Activated naive CD4-positive, alpha-beta T cell treated with anti-CD3 and anti-CD28 coated beads, Interleukin-2, amount 50 U/mL, for 16 hours (primary cell): ENCODE data around the gene LGALS9C.
A peak's percentile ranks its signal among the peaks of the same experiment; 100 is the strongest.
"Not testable (repeated sequence)": the region's sequence is repeated elsewhere in the genome, so short reads cannot be mapped to it uniquely, and the experiment has no call there.

Source experiments
- DNase-seq: peaks from one replicate; pipeline ENCODE4 v3.0.0-alpha.2; 2020

The LGALS9C gene

GRCh38 chr17:18478977-18479595 is 2.5 kb downstream of the LGALS9C start:
- not testable (repeated sequence) for DNase-seq

- DNase-seq = not testable (repeated sequence)
Observed at GRCh38 chr17:18481775-18482174, 5.2 kb downstream of the LGALS9C start.

GRCh38 chr17:18485936-18486464 is 9.4 kb downstream of the LGALS9C start:
- not testable (repeated sequence) for DNase-seq

- not testable (repeated sequence) for DNase-seq
Observed at GRCh38 chr17:18487633-18488032, 11.0 kb downstream of the LGALS9C start.

- DNase-seq = not testable (repeated sequence)
Observed at GRCh38 chr17:18488622-18489021, 12.0 kb downstream of the LGALS9C start.

GRCh38 chr17:18490016-18490415 is 13.4 kb downstream of the LGALS9C start:
- not testable (repeated sequence) for DNase-seq

- DNase-seq = peak; percentile 18
Observed at GRCh38 chr17:18492712-18493480, 16.3 kb downstream of the LGALS9C start.

- not testable (repeated sequence) for DNase-seq
Observed at GRCh38 chr17:18494250-18494768, 17.7 kb downstream of the LGALS9C start.

GRCh38 chr17:18497044-18497443 is 20.5 kb downstream of the LGALS9C start:
- not testable (repeated sequence) for DNase-seq

GRCh38 chr17:18499100-18499499 is 22.5 kb downstream of the LGALS9C start:
- not testable (repeated sequence) for DNase-seq

GRCh38 chr17:18499756-18500155 is 23.2 kb downstream of the LGALS9C start:
- not testable (repeated sequence) for DNase-seq

- DNase-seq = not testable (repeated sequence)
Observed at GRCh38 chr17:18500281-18500680, 23.7 kb downstream of the LGALS9C start.

- DNase-seq = not testable (repeated sequence)
Observed at GRCh38 chr17:18500816-18501215, 24.2 kb downstream of the LGALS9C start.

GRCh38 chr17:18503221-18503620 is 26.6 kb downstream of the LGALS9C start:
- not testable (repeated sequence) for DNase-seq

GRCh38 chr17:18507729-18508128 is 31.1 kb downstream of the LGALS9C start:
- not testable (repeated sequence) for DNase-seq

GRCh38 chr17:18508667-18509066 is 32.1 kb downstream of the LGALS9C start:
- DNase-seq = not testable (repeated sequence)

- DNase-seq = not testable (repeated sequence)
Observed at GRCh38 chr17:18521100-18521499, 44.5 kb downstream of the LGALS9C start.

- DNase-seq = not testable (repeated sequence)
Observed at GRCh38 chr17:18525015-18525414, 48.4 kb downstream of the LGALS9C start.

GRCh38 chr17:18526168-18526800 is 49.7 kb downstream of the LGALS9C start:
- not testable (repeated sequence) for DNase-seq

- DNase-seq = not testable (repeated sequence)
Observed at GRCh38 chr17:18527354-18527753, 50.8 kb downstream of the LGALS9C start.

- DNase-seq = not testable (repeated sequence)
Observed at GRCh38 chr17:18528435-18528834, 51.8 kb downstream of the LGALS9C start.

GRCh38 chr17:18528899-18529500 is 52.4 kb downstream of the LGALS9C start:
- DNase-seq = not testable (repeated sequence)

- DNase-seq = not testable (repeated sequence)
Observed at GRCh38 chr17:18530405-18530804, 53.8 kb downstream of the LGALS9C start.
